Measurements from ENCODE around the gene NOXA1.

The NOXA1 gene

GRCh38 chr9:137460363-137461315 lies 37.4 kb downstream of the NOXA1 start:
- no peak for DNase-seq (ENCODE audit: low read depth)
- H3K4me3 ChIP-seq (ENCODE audit: low read depth, low read length) = no peak overlapping the region
- TF ChIP-seq CTCF (IDR thresholded peaks at IDR 0.05; ENCODE audit: low read depth, low read length, missing control alignments) = no peak

DNA sequence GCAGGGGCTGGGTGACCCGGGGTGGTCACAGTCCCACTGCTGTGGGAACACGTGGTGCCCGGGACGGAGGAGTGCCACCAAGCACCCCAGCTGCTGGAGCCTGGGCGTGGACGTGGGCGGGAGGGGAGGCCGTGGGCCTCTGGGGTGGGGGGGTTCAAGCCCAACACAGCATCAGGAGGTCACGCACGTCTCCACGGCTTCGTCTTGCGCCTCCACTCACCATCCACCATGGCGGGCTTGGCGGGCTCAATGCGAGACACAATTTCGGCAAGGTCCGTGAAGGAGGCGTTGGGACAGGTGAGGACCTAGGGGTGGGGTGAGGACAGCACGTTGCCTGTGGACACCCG lies 38.1 kb downstream of the NOXA1 start:
- peak overlapping the region; percentile 8; the same call in 1 of the 2 replicates for H3K4me3 ChIP-seq (ENCODE audit: low read depth, low read length)
- no peak for TF ChIP-seq CTCF (IDR thresholded peaks at IDR 0.05; ENCODE audit: low read depth, low read length, missing control alignments)
- no peak for DNase-seq (ENCODE audit: low read depth)

DNA sequence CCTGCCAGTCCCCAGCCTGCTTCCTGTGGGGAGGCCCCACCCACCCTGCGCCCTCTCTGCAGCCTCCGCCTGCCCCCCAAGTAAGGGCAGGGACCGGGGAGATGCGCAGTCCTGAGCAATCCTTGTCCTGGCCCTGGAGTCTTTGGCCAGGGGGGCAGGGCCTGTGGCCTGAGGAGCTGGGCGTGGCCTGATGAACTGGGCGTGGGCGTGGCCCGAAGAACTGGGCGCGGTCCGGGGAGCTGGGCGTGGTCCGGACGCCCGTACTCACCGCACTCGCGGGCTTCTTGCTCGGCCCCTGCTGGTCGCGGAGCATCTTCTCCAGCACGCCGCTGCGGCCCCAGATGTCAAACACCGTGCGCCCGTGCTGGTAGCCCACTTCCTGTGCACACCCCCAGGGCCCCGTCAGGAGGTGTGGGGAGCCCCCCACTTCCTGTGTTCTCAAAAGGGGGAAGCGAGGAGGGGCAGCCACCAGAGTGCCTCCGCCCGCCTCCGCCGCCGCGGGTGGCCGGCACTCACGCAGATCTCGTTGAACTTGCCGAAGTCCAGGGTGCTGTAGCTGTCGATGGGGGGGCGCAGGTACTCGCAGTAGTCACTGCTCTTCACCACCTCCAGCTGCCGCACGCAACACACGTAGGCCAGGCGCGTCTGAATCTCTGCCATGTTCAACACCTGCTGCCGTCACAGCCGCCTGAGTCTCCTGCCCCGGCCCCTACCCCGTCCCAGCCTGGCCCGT lies 38.6 kb downstream of the NOXA1 start:
- H3K4me3 ChIP-seq (ENCODE audit: low read depth, low read length) = peak overlapping the region; percentile 38
- peak; percentile 22 for TF ChIP-seq CTCF (IDR thresholded peaks at IDR 0.05; ENCODE audit: low read depth, low read length, missing control alignments)
- peak; percentile 73 for DNase-seq (ENCODE audit: low read depth)

GRCh38 chr9:137462396-137462985 lies 39.3 kb downstream of the NOXA1 start:
- TF ChIP-seq CTCF (IDR thresholded peaks at IDR 0.05; ENCODE audit: low read depth, low read length, missing control alignments) = no peak
- no peak for DNase-seq (ENCODE audit: low read depth)
- peak overlapping the region; percentile 38 for H3K4me3 ChIP-seq (ENCODE audit: low read depth, low read length)

DNA sequence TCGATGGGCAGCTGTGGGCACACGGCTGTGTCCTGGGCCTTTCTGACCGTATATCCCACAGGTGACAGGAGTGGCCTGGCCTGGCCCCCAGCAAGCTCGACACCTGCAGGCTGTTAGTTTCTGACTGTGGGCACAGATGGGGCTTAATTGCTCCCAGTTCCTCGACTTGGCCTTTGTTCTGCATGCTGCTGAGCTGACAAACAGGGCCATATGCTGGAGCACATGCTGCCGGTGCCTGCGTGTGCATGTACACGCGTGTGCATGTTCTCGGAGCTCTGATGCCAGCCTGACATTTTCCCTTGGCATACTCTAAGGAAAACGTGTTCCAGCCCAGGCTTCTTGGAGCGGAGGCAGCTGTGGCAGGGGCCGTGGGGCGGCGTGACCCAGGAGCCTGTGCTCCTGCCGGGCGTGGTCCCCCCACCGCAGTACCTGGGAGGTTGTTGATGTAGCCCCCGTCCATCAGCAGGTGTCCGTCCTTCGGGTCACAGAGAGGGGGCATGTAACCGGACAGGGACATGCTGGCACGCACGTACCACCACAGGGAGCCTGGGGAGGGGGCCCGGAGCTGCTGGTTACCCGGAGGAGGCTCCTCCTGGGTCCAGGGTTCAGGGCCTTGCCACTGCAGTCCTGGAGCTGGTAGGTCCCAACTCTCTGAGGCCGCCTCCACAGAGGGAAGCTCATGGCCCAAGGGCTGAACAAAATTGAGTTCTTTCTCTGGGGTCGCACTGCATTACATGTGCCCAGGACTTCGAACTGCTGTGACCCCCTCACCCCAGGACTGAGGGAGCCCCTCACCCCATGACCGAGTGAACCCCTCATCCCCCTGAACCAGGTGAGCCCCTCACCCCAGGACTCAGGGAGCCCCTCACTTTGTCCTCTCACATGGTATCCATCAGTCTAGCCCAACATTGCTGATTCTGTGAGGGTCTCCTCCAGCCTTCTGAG lies 40.1 kb downstream of the NOXA1 start:
- no peak for DNase-seq (ENCODE audit: low read depth)
- no peak overlapping the region for H3K4me3 ChIP-seq (ENCODE audit: low read depth, low read length)
- TF ChIP-seq CTCF (IDR thresholded peaks at IDR 0.05; ENCODE audit: low read depth, low read length, missing control alignments) = no peak

DNA sequence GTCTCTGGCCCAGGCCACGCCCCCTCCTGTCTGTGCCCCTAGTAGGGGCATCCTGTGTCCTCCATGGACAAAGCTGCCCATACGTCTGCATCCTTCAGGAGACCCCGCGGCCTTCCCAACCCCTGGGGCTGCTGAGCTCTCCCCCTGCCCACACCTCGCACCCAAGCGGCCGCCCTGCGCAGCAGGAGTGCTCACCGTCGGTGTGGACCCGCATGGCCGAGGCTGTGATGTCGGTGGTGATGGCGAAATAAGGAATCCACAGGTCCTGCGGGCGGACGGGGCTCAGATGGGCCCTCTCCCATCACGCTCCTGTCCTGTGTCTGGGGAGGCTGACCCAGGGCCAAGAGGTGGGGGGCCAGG lies 40.7 kb downstream of the NOXA1 start:
- no peak for TF ChIP-seq CTCF (IDR thresholded peaks at IDR 0.05; ENCODE audit: low read depth, low read length, missing control alignments)
- no peak for DNase-seq (ENCODE audit: low read depth)

More for the DNA sequence above, 40.7 kb downstream of the NOXA1 start:
- no peak overlapping the region for H3K4me3 ChIP-seq (ENCODE audit: low read depth, low read length)
